Measurements from ENCODE around the gene ARF1.
"Not testable (repeated sequence)": the region's sequence is repeated elsewhere in the genome, so short reads cannot be mapped to it uniquely, and the experiment has no call there.

ARF1 gene

GRCh38 chr1:228110556-228110955 lies 28.0 kb downstream of the ARF1 start:
- Histone ChIP-seq H3K27me3 (ENCODE audit: low read depth) (no peaks in the 10 kb centered on the region), H3K4me1 (peaks cover 2% of the 10 kb centered on the region; the same call in 1 of the 2 replicates), H3K36me3 (replicated peaks) (peaks cover 13% of the 10 kb centered on the region), H3K4me3 (no peak overlapping the region), H3K9me3 (no peaks in the 10 kb centered on the region)
- no peak for DNase-seq (ENCODE audit: low spot score in 2 of 2)
- in situ Hi-C loops (cut with MboI; ENCODE audit: low sequenced_read_pairs), result no loop called here

- DNase-seq (ENCODE audit: low spot score in 2 of 2); in situ Hi-C loops (cut with MboI; ENCODE audit: low sequenced_read_pairs): not testable (repeated sequence)
Observed at GRCh38 chr1:228111315-228111714, 28.8 kb downstream of the ARF1 start.

GRCh38 chr1:228112167-228112566 lies 29.7 kb downstream of the ARF1 start:
- H3K4me1 ChIP-seq, result peaks cover 2% of the 10 kb centered on the region; the same call in 1 of the 2 replicates
- no peak overlapping the region for H3K4me3 ChIP-seq
- in situ Hi-C loops (cut with MboI; ENCODE audit: low sequenced_read_pairs), result no loop called here
- H3K27me3 ChIP-seq (ENCODE audit: low read depth), result no peaks in the 10 kb centered on the region
- no peak for DNase-seq (ENCODE audit: low spot score in 2 of 2)
- peaks cover 6% of the 10 kb centered on the region for H3K36me3 ChIP-seq (replicated peaks)
- H3K9me3 ChIP-seq, result no peaks in the 10 kb centered on the region; the same call in 1 of the 2 replicates

More at GRCh38 chr1:228111315-228111714, 28.8 kb downstream of the ARF1 start:
- not testable (repeated sequence) for H3K9me3 ChIP-seq; H3K4me1 ChIP-seq; H3K27me3 ChIP-seq (ENCODE audit: low read depth); H3K36me3 ChIP-seq (replicated peaks); H3K4me3 ChIP-seq

GRCh38 chr1:228112617-228113016 lies 30.1 kb downstream of the ARF1 start:
- in situ Hi-C loops (cut with MboI; ENCODE audit: low sequenced_read_pairs), result no loop called here
- no peak for DNase-seq (ENCODE audit: low spot score in 2 of 2)
- H3K27me3 ChIP-seq (ENCODE audit: low read depth), result no peaks in the 10 kb centered on the region
- no peaks in the 10 kb centered on the region; the same call in none of the 2 replicates for H3K9me3 ChIP-seq
- peaks cover 2% of the 10 kb centered on the region; the same call in 1 of the 2 replicates for H3K4me1 ChIP-seq
- H3K4me3 ChIP-seq, result no peak overlapping the region
- peaks cover 4% of the 10 kb centered on the region for H3K36me3 ChIP-seq (replicated peaks)

- Histone ChIP-seq H3K4me1 (no peaks in the 10 kb centered on the region), H3K4me3 (no peak overlapping the region), H3K36me3 (replicated peaks) (no peaks in the 10 kb centered on the region; the same call in 1 of the 2 replicates), H3K27me3 (ENCODE audit: low read depth) (no peaks in the 10 kb centered on the region), H3K9me3 (peaks cover 10% of the 10 kb centered on the region)
- in situ Hi-C loops (cut with MboI; ENCODE audit: low sequenced_read_pairs), result no loop called here
- no peak for DNase-seq (ENCODE audit: low spot score in 2 of 2)
Observed at GRCh38 chr1:228114827-228115226, 32.3 kb downstream of the ARF1 start.

- DNase-seq (ENCODE audit: low spot score in 2 of 2), result no peak
- H3K27me3 ChIP-seq (ENCODE audit: low read depth), result no peaks in the 10 kb centered on the region
- H3K4me1 ChIP-seq, result no peaks in the 10 kb centered on the region
- H3K4me3 ChIP-seq, result no peak overlapping the region
- in situ Hi-C loops (cut with MboI; ENCODE audit: low sequenced_read_pairs), result no loop called here
- H3K9me3 ChIP-seq, result peaks cover 10% of the 10 kb centered on the region
- H3K36me3 ChIP-seq (replicated peaks), result no peaks in the 10 kb centered on the region; the same call in 1 of the 2 replicates
Observed at GRCh38 chr1:228117335-228117734, 34.8 kb downstream of the ARF1 start.

GRCh38 chr1:228118040-228118439 lies 35.5 kb downstream of the ARF1 start:
- H3K36me3 ChIP-seq (replicated peaks), result no peaks in the 10 kb centered on the region
- no peaks in the 10 kb centered on the region for H3K27me3 ChIP-seq (ENCODE audit: low read depth)
- no peak overlapping the region for H3K4me3 ChIP-seq
- in situ Hi-C loops (cut with MboI; ENCODE audit: low sequenced_read_pairs), result no loop called here
- H3K4me1 ChIP-seq, result no peaks in the 10 kb centered on the region
- peaks cover 10% of the 10 kb centered on the region for H3K9me3 ChIP-seq
- no peak for DNase-seq (ENCODE audit: low spot score in 2 of 2)

GRCh38 chr1:228120351-228120750 lies 37.8 kb downstream of the ARF1 start:
- no peak for DNase-seq (ENCODE audit: low spot score in 2 of 2)
- Histone ChIP-seq H3K36me3 (replicated peaks) (no peaks in the 10 kb centered on the region), H3K9me3 (peaks cover 10% of the 10 kb centered on the region), H3K4me1 (no peaks in the 10 kb centered on the region), H3K27me3 (ENCODE audit: low read depth) (no peaks in the 10 kb centered on the region), H3K4me3 (no peak overlapping the region)
- in situ Hi-C loops (cut with MboI; ENCODE audit: low sequenced_read_pairs), result no loop called here

- no peak overlapping the region for H3K4me3 ChIP-seq
- H3K9me3 ChIP-seq, result peaks cover 10% of the 10 kb centered on the region
- no peaks in the 10 kb centered on the region for H3K36me3 ChIP-seq (replicated peaks)
- in situ Hi-C loops (cut with MboI; ENCODE audit: low sequenced_read_pairs), result no loop called here
- no peaks in the 10 kb centered on the region for H3K27me3 ChIP-seq (ENCODE audit: low read depth)
- no peak for DNase-seq (ENCODE audit: low spot score in 2 of 2)
- H3K4me1 ChIP-seq, result no peaks in the 10 kb centered on the region
Observed at GRCh38 chr1:228120857-228121489, 38.5 kb downstream of the ARF1 start.

GRCh38 chr1:228122921-228123441 lies 40.5 kb downstream of the ARF1 start:
- in situ Hi-C loops (cut with MboI; ENCODE audit: low sequenced_read_pairs), result no loop called here
- no peak for DNase-seq (ENCODE audit: low spot score in 2 of 2)
- Histone ChIP-seq H3K27me3 (ENCODE audit: low read depth) (0 out of 2 replicates have a peak, but pooled peaks cover 2% of the 10 kb centered on the region), H3K36me3 (replicated peaks) (no peaks in the 10 kb centered on the region), H3K4me3 (no peak overlapping the region), H3K4me1 (no peaks in the 10 kb centered on the region), H3K9me3 (peaks cover 8% of the 10 kb centered on the region; the same call in 1 of the 2 replicates)

GRCh38 chr1:228123505-228123904 lies 41.0 kb downstream of the ARF1 start:
- Histone ChIP-seq H3K4me3 (no peak overlapping the region), H3K27me3 (ENCODE audit: low read depth) (0 out of 2 replicates have a peak, but pooled peaks cover 2% of the 10 kb centered on the region), H3K36me3 (replicated peaks) (no peaks in the 10 kb centered on the region), H3K4me1 (no peaks in the 10 kb centered on the region), H3K9me3 (peaks cover 4% of the 10 kb centered on the region; the same call in 1 of the 2 replicates)
- DNase-seq (ENCODE audit: low spot score in 2 of 2), result no peak
- in situ Hi-C loops (cut with MboI; ENCODE audit: low sequenced_read_pairs), result no loop called here

GRCh38 chr1:228125185-228125584 lies 42.7 kb downstream of the ARF1 start:
- no peaks in the 10 kb centered on the region for H3K36me3 ChIP-seq (replicated peaks)
- in situ Hi-C loops (cut with MboI; ENCODE audit: low sequenced_read_pairs), result no loop called here
- H3K4me1 ChIP-seq, result no peaks in the 10 kb centered on the region
- H3K4me3 ChIP-seq, result no peak overlapping the region
- no peaks in the 10 kb centered on the region for H3K9me3 ChIP-seq
- no peak for DNase-seq (ENCODE audit: low spot score in 2 of 2)
- 0 out of 2 replicates have a peak, but pooled peaks cover 2% of the 10 kb centered on the region for H3K27me3 ChIP-seq (ENCODE audit: low read depth)

- H3K9me3 ChIP-seq, result no peaks in the 10 kb centered on the region
- no peaks in the 10 kb centered on the region for H3K4me1 ChIP-seq
- H3K36me3 ChIP-seq (replicated peaks), result no peaks in the 10 kb centered on the region
- peaks cover 8% of the 10 kb centered on the region for H3K27me3 ChIP-seq (ENCODE audit: low read depth)
- no peak for DNase-seq (ENCODE audit: low spot score in 2 of 2)
- H3K4me3 ChIP-seq, result no peak overlapping the region
- in situ Hi-C loops (cut with MboI; ENCODE audit: low sequenced_read_pairs), result loop anchor here (10.0 kb wide), 1 partner anchor 323 kb away; a partner anchor contains a TSS
Observed at GRCh38 chr1:228131766-228132165, 49.3 kb downstream of the ARF1 start.

- Histone ChIP-seq H3K27me3 (ENCODE audit: low read depth) (peaks cover 8% of the 10 kb centered on the region), H3K36me3 (replicated peaks) (no peaks in the 10 kb centered on the region)
- in situ Hi-C loops (cut with MboI; ENCODE audit: low sequenced_read_pairs), result loop anchor here (10.0 kb wide), 1 partner anchor 320 kb away; a partner anchor contains a TSS
Observed at GRCh38 chr1:228134591-228134990, 52.1 kb downstream of the ARF1 start.

More at GRCh38 chr1:228134591-228134990, 52.1 kb downstream of the ARF1 start:
- H3K4me1 ChIP-seq, result 0 out of 2 replicates have a peak, but pooled peaks cover 3% of the 10 kb centered on the region
- DNase-seq (ENCODE audit: low spot score in 2 of 2), result no peak
- no peak overlapping the region for H3K4me3 ChIP-seq
- H3K9me3 ChIP-seq, result no peaks in the 10 kb centered on the region
